Upper lobe of left lung (tissue), 4 donors: ENCODE data around the gene MSRB1.

Experiments
- CTCF ChIP-seq, 6 experiments: fragments of 450-650 bp in 4 of 6; fragments of 200-600 bp in 2 of 6; sonication (generic) in 2 of 6; IDR thresholded peaks; one replicate each; pipeline ENCODE4 v1.5.1; 2016 to 2019; ENCODE audit warnings: antibody characterized with exemption in 6 of 6
- EP300 ChIP-seq, 4 donors: sonication (generic); formaldehyde crosslinking; IDR thresholded peaks; one replicate each; pipeline ENCODE4 v1.5.1; 2017; ENCODE audit warnings: antibody characterized with exemption in 4 of 4, control low read depth in 2 of 4
- POLR2A ChIP-seq, 4 donors: fragments of 450-650 bp; IDR thresholded peaks; one replicate each; pipeline ENCODE4 v1.5.1; 2016 to 2017; ENCODE audit warnings: antibody characterized with exemption in 4 of 4, mild to moderate bottlenecking in 2 of 4
- POLR2AphosphoS5 ChIP-seq, 2 donors: sonication (generic); formaldehyde crosslinking; IDR thresholded peaks; one replicate each; pipeline ENCODE4 v1.5.1; 2017; ENCODE audit warnings: antibody characterized with exemption in 2 of 2

- no peak for TF ChIP-seq CTCF (IDR thresholded peaks at IDR 0.05)
- no peak for TF ChIP-seq POLR2AphosphoS5 (IDR thresholded peaks at IDR 0.05)
- TF ChIP-seq EP300 (IDR thresholded peaks at IDR 0.05) = no peak
- no peak for TF ChIP-seq POLR2A (IDR thresholded peaks at IDR 0.05)
Observed at GRCh38 chr16:1912215-1912543, 30.8 kb downstream of the MSRB1 start.
